ENCODE measurements around the gene RTP3.

RTP3 gene

GRCh38 chr3:46504789-46505188, 7.0 kb downstream of the RTP3 start:
- no peak overlapping the region for H3K14ac ChIP-seq (ENCODE audit: low read length)
- no peaks in the 10 kb centered on the region for H3K79me1 ChIP-seq (ENCODE audit: low read length)
- WGBS (ENCODE audit: extremely low coverage, insufficient coverage, insufficient read length) = no CpG with 5 or more reads among the region's 5 CpGs
- peaks cover 0 to 2% of the 10 kb centered on the region in 2 experiments for H3K4me1 ChIP-seq (ENCODE audit: control insufficient read depth in 1 of 2, insufficient read depth in 2 of 2, low read length in 2 of 2)
- no peak overlapping the region for H2BK120ac ChIP-seq (ENCODE audit: insufficient read depth, low read length, poor library complexity)
- no peak overlapping the region for H3K9ac ChIP-seq (ENCODE audit: low read length)
- no peaks in the 10 kb centered on the region for H3K9me3 ChIP-seq (ENCODE audit: insufficient read depth, low read depth, low read length)
- no peak overlapping the region for H3K4me3 ChIP-seq (ENCODE audit: low read depth, low read length)
- no peak overlapping the region for H4K8ac ChIP-seq (ENCODE audit: low read depth, low read length)
- no peak overlapping the region for H3K27ac ChIP-seq (ENCODE audit: low read depth, low read length)
- no peak overlapping the region for H2BK12ac ChIP-seq (ENCODE audit: low read length)
- DNase-seq = no peak
- H3K79me2 ChIP-seq (ENCODE audit: control insufficient read depth, insufficient read depth, low read length, poor library complexity) = no peaks in the 10 kb centered on the region
- no peak overlapping the region for H2AK5ac ChIP-seq (ENCODE audit: low read length)
- no peaks in the 10 kb centered on the region for H3K36me3 ChIP-seq (ENCODE audit: control insufficient read depth in 1 of 2, insufficient read depth in 2 of 2, low read length in 2 of 2)
- no peak overlapping the region for H3K18ac ChIP-seq (ENCODE audit: low read length)
- no peak overlapping the region for H2AFZ ChIP-seq (ENCODE audit: insufficient read depth, low read length, poor library complexity)
- H3K4me2 ChIP-seq (ENCODE audit: low read length) = no peak overlapping the region
- H4K91ac ChIP-seq (ENCODE audit: low read depth, low read length) = no peak overlapping the region
- no peaks in the 10 kb centered on the region for H3K27me3 ChIP-seq (ENCODE audit: insufficient read depth, low read length)
- H4K12ac ChIP-seq (ENCODE audit: low read depth, low read length) = no peak overlapping the region
- H2BK5ac ChIP-seq (ENCODE audit: low read depth, low read length, poor library complexity) = no peak overlapping the region
- no peak overlapping the region for H3K4ac ChIP-seq (ENCODE audit: low read depth, low read length)
- H3K23ac ChIP-seq (ENCODE audit: low read length) = no peak overlapping the region

GRCh38 chr3:46505953-46506352, 8.2 kb downstream of the RTP3 start:
- Histone ChIP-seq H3K79me2 (ENCODE audit: control insufficient read depth, insufficient read depth, low read length, poor library complexity) (no peaks in the 10 kb centered on the region), H4K91ac (ENCODE audit: low read depth, low read length) (no peak overlapping the region), H3K23ac (ENCODE audit: low read length) (no peak overlapping the region), H3K79me1 (ENCODE audit: low read length) (no peaks in the 10 kb centered on the region), H2AK5ac (ENCODE audit: low read length) (no peak overlapping the region), H3K14ac (ENCODE audit: low read length) (no peak overlapping the region), H3K4me2 (ENCODE audit: low read length) (no peak overlapping the region), H4K8ac (ENCODE audit: low read depth, low read length) (no peak overlapping the region), H2BK5ac (ENCODE audit: low read depth, low read length, poor library complexity) (no peak overlapping the region), H3K27ac (ENCODE audit: low read depth, low read length) (no peak overlapping the region), H3K9ac (ENCODE audit: low read length) (no peak overlapping the region), H4K12ac (ENCODE audit: low read depth, low read length) (no peak overlapping the region), H3K9me3 (ENCODE audit: insufficient read depth, low read depth, low read length) (no peaks in the 10 kb centered on the region), H3K4me3 (ENCODE audit: low read depth, low read length) (no peak overlapping the region), H3K27me3 (ENCODE audit: insufficient read depth, low read length) (no peaks in the 10 kb centered on the region), H3K4ac (ENCODE audit: low read depth, low read length) (no peak overlapping the region), H2BK120ac (ENCODE audit: insufficient read depth, low read length, poor library complexity) (no peak overlapping the region), H2AFZ (ENCODE audit: insufficient read depth, low read length, poor library complexity) (no peak overlapping the region), H2BK12ac (ENCODE audit: low read length) (no peak overlapping the region), H3K4me1 (ENCODE audit: control insufficient read depth in 1 of 2, insufficient read depth in 2 of 2, low read length in 2 of 2) (no peaks in the 10 kb centered on the region), H3K36me3 (ENCODE audit: control insufficient read depth in 1 of 2, insufficient read depth in 2 of 2, low read length in 2 of 2) (no peaks in the 10 kb centered on the region), H3K18ac (ENCODE audit: low read length) (no peak overlapping the region)
- no peak for DNase-seq
- WGBS (ENCODE audit: extremely low coverage, insufficient coverage, insufficient read length) = no CpG with 5 or more reads among the region's 10 CpGs

DNA sequence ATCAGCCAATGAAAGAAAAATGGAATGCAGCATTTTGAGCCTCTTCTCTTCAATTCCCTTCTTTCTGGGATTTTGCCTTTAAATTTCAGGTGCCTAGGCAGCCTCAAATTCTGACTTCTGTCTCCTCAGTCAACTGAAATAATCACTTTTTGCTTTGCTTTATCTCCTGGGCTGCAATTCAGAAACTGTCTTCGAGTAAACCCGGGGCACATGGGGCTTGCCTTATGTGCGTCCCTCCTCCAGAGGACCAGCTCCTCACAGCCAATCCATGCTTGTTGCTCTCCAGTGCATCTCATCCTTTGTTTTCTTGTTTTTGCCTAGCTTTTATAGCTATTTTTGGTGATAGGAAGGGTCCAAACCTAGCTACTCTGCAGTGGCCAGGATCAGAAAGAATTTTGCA, 8.8 kb downstream of the RTP3 start:
- H3K27ac ChIP-seq (ENCODE audit: low read depth, low read length) = no peak overlapping the region
- no peak overlapping the region for H3K18ac ChIP-seq (ENCODE audit: low read length)
- no peak overlapping the region for H3K23ac ChIP-seq (ENCODE audit: low read length)
- H2BK5ac ChIP-seq (ENCODE audit: low read depth, low read length, poor library complexity) = no peak overlapping the region
- H3K9ac ChIP-seq (ENCODE audit: low read length) = no peak overlapping the region
- H3K27me3 ChIP-seq (ENCODE audit: insufficient read depth, low read length) = no peaks in the 10 kb centered on the region
- no peak overlapping the region for H2BK12ac ChIP-seq (ENCODE audit: low read length)
- no peaks in the 10 kb centered on the region for H3K79me2 ChIP-seq (ENCODE audit: control insufficient read depth, insufficient read depth, low read length, poor library complexity)
- H2AK5ac ChIP-seq (ENCODE audit: low read length) = no peak overlapping the region
- WGBS (ENCODE audit: extremely low coverage, insufficient coverage, insufficient read length) = no CpG with 5 or more reads among the region's 3 CpGs
- H3K79me1 ChIP-seq (ENCODE audit: low read length) = no peaks in the 10 kb centered on the region
- no peak overlapping the region for H3K4ac ChIP-seq (ENCODE audit: low read depth, low read length)
- no peak overlapping the region for H4K12ac ChIP-seq (ENCODE audit: low read depth, low read length)
- no peaks in the 10 kb centered on the region for H3K4me1 ChIP-seq (ENCODE audit: control insufficient read depth in 1 of 2, insufficient read depth in 2 of 2, low read length in 2 of 2)
- no peak overlapping the region for H2AFZ ChIP-seq (ENCODE audit: insufficient read depth, low read length, poor library complexity)
- no peak overlapping the region for H2BK120ac ChIP-seq (ENCODE audit: insufficient read depth, low read length, poor library complexity)
- DNase-seq = no peak
- H4K8ac ChIP-seq (ENCODE audit: low read depth, low read length) = no peak overlapping the region
- no peak overlapping the region for H3K14ac ChIP-seq (ENCODE audit: low read length)
- H3K36me3 ChIP-seq (ENCODE audit: control insufficient read depth in 1 of 2, insufficient read depth in 2 of 2, low read length in 2 of 2) = no peaks in the 10 kb centered on the region
- H3K9me3 ChIP-seq (ENCODE audit: insufficient read depth, low read depth, low read length) = no peaks in the 10 kb centered on the region
- no peak overlapping the region for H3K4me2 ChIP-seq (ENCODE audit: low read length)
- no peak overlapping the region for H4K91ac ChIP-seq (ENCODE audit: low read depth, low read length)
- no peak overlapping the region for H3K4me3 ChIP-seq (ENCODE audit: low read depth, low read length)

GRCh38 chr3:46508850-46509591, 11.2 kb downstream of the RTP3 start:
- Histone ChIP-seq H3K23ac (ENCODE audit: low read length) (no peak overlapping the region), H2BK120ac (ENCODE audit: insufficient read depth, low read length, poor library complexity) (no peak overlapping the region), H3K4me1 (ENCODE audit: control insufficient read depth in 1 of 2, insufficient read depth in 2 of 2, low read length in 2 of 2) (no peaks in the 10 kb centered on the region), H3K79me2 (ENCODE audit: control insufficient read depth, insufficient read depth, low read length, poor library complexity) (no peaks in the 10 kb centered on the region), H2AFZ (ENCODE audit: insufficient read depth, low read length, poor library complexity) (no peak overlapping the region), H4K91ac (ENCODE audit: low read depth, low read length) (no peak overlapping the region), H4K8ac (ENCODE audit: low read depth, low read length) (no peak overlapping the region), H3K36me3 (ENCODE audit: control insufficient read depth in 1 of 2, insufficient read depth in 2 of 2, low read length in 2 of 2) (no peaks in the 10 kb centered on the region), H3K4ac (ENCODE audit: low read depth, low read length) (no peak overlapping the region), H3K27ac (ENCODE audit: low read depth, low read length) (no peak overlapping the region), H3K9me3 (ENCODE audit: insufficient read depth, low read depth, low read length) (no peaks in the 10 kb centered on the region), H3K18ac (ENCODE audit: low read length) (no peak overlapping the region), H3K27me3 (ENCODE audit: insufficient read depth, low read length) (no peaks in the 10 kb centered on the region), H2BK5ac (ENCODE audit: low read depth, low read length, poor library complexity) (no peak overlapping the region), H3K79me1 (ENCODE audit: low read length) (no peaks in the 10 kb centered on the region), H3K9ac (ENCODE audit: low read length) (no peak overlapping the region), H2AK5ac (ENCODE audit: low read length) (no peak overlapping the region), H3K14ac (ENCODE audit: low read length) (no peak overlapping the region), H2BK12ac (ENCODE audit: low read length) (no peak overlapping the region), H3K4me2 (ENCODE audit: low read length) (no peak overlapping the region), H4K12ac (ENCODE audit: low read depth, low read length) (no peak overlapping the region), H3K4me3 (ENCODE audit: low read depth, low read length) (no peak overlapping the region)
- no peak for DNase-seq
- no CpG with 5 or more reads among the region's 4 CpGs for WGBS (ENCODE audit: extremely low coverage, insufficient coverage, insufficient read length)
